ENCODE results near the gene STARD3. TPM values are rescaled to one million over a fixed set of nuclear protein-coding genes. Genes with fewer than 3 reads are reported as not detected.

STARD3 gene
- total and polyA plus RNA-seq, 2 of the 13 experiments (the other 11 are each of a cell fraction or from before 2014, with no cell fraction given) = 34.6 to 100 TPM

GRCh38 chr17:39634384-39634871 lies 2.5 kb upstream of the STARD3 start (continued):
- no peak for TF ChIP-seq RBAK (CRISPR knock-in tag; IDR thresholded peaks at IDR 0.05)
- no peak for TF ChIP-seq SALL1 (CRISPR knock-in tag; IDR thresholded peaks at IDR 0.05)
- TF ChIP-seq BRCA1 (CRISPR knock-in tag; IDR thresholded peaks at IDR 0.05) = no peak
- no peak for TF ChIP-seq ZNF773 (CRISPR knock-in tag; IDR thresholded peaks at IDR 0.05; ENCODE audit: borderline replicate concordance)
- no peak for TF ChIP-seq ZBTB3 (CRISPR knock-in tag; IDR thresholded peaks at IDR 0.05; ENCODE audit: borderline replicate concordance, low read depth)
- TF ChIP-seq ZNF747 (CRISPR knock-in tag; IDR thresholded peaks at IDR 0.05; ENCODE audit: borderline replicate concordance) = 0 out of 2 replicates have a peak, but pooled peaks have one; percentile 35
- TF ChIP-seq SOX5 (CRISPR knock-in tag; IDR thresholded peaks at IDR 0.05; ENCODE audit: borderline replicate concordance) = no peak
- no peak for TF ChIP-seq ZNF253 (CRISPR knock-in tag; IDR thresholded peaks at IDR 0.05; ENCODE audit: borderline replicate concordance)
- no peak for TF ChIP-seq POGZ (CRISPR knock-in tag; IDR thresholded peaks at IDR 0.05)
- TF ChIP-seq ZNF780A (CRISPR knock-in tag; IDR thresholded peaks at IDR 0.05) = no peak
- no peak for TF ChIP-seq NR2F2 (IDR thresholded peaks at IDR 0.05; ENCODE audit: borderline replicate concordance, low read depth)
- no peak for TF ChIP-seq U2AF2 (IDR thresholded peaks at IDR 0.05; ENCODE audit: low read depth, low read length)
- TF ChIP-seq PHF5A (CRISPR knock-in tag; IDR thresholded peaks at IDR 0.05; ENCODE audit: low read depth, unreplicated experiment) = no peak
- no peak for TF ChIP-seq NR2F6 (IDR thresholded peaks at IDR 0.05)
- TF ChIP-seq NR2F6 (CRISPR knock-in tag; IDR thresholded peaks at IDR 0.05) = no peak
- TF ChIP-seq ZFP36L1 (CRISPR knock-in tag; IDR thresholded peaks at IDR 0.05) = no peak
- TF ChIP-seq HOXA5 (CRISPR knock-in tag; IDR thresholded peaks at IDR 0.05) = no peak
- no peak for TF ChIP-seq POGK (CRISPR knock-in tag; conservative IDR thresholded peaks at IDR 0.05)
- peak; percentile 57; the same call in 1 of the 2 replicates for TF ChIP-seq ZNF788 (CRISPR knock-in tag; IDR thresholded peaks at IDR 0.05; ENCODE audit: borderline replicate concordance)
- TF ChIP-seq HMGXB3 (CRISPR knock-in tag; IDR thresholded peaks at IDR 0.05; ENCODE audit: borderline replicate concordance) = no peak
- TF ChIP-seq KAT2B (IDR thresholded peaks at IDR 0.05; ENCODE audit: borderline replicate concordance, low read depth, low read length) = no peak
- no peak for TF ChIP-seq TP53 (CRISPR knock-in tag; conservative IDR thresholded peaks at IDR 0.05)
- TF ChIP-seq DMTF1 (CRISPR knock-in tag; IDR thresholded peaks at IDR 0.05) = no peak
- no peak for TF ChIP-seq ATF3 (CRISPR knock-in tag; IDR thresholded peaks at IDR 0.05)

Data from HepG2 (cell line).